ENCODE results near the gene CRYBG2. TPM values are rescaled to one million over a fixed set of nuclear protein-coding genes. Genes with fewer than 3 reads are reported as not detected.
"Not testable (repeated sequence)": the region's sequence is repeated elsewhere in the genome, so short reads cannot be mapped to it uniquely, and the experiment has no call there.

The CRYBG2 gene
- total RNA-seq, 1 donor from 2014 or later = 6.9 TPM

GRCh38 chr1:26373281-26373680, 19.4 kb upstream of the CRYBG2 start:
- Histone ChIP-seq H3K27ac (no peak overlapping the region), H3K36me3 (no peaks in the 10 kb centered on the region), H3K4me3 (no peak overlapping the region), H3K4me1 (peaks cover 8% of the 10 kb centered on the region), H3K27me3 (no peaks in the 10 kb centered on the region), H3K9me3 (no peaks in the 10 kb centered on the region)
- intact Hi-C loops (cut with DNase I) = no loop called here
- DNase-seq = no peak
- TF ChIP-seq CTCF (IDR thresholded peaks at IDR 0.05) = no peak
- ATAC-seq = no peak

GRCh38 chr1:26372611-26373010, 18.7 kb upstream of the CRYBG2 start, which contains the start of gene ZNF683:
Gene ZNF683 (minus strand): TSS chr1:26372750. CDS start chr1:26368571, 4,179 bp downstream.
- H3K4me3 ChIP-seq; DNase-seq; H3K9me3 ChIP-seq; H3K4me1 ChIP-seq; H3K27me3 ChIP-seq; H3K36me3 ChIP-seq; H3K27ac ChIP-seq; ATAC-seq; intact Hi-C loops (cut with DNase I): not testable (repeated sequence)

- no peaks in the 10 kb centered on the region for H3K9me3 ChIP-seq
- no peak for ATAC-seq
- intact Hi-C loops (cut with DNase I) = no loop called here
These were observed 18.1 kb upstream of the CRYBG2 start for GRCh38 chr1:26372039-26372438.

GRCh38 chr1:26370591-26371382, 16.9 kb upstream of the CRYBG2 start:
- intact Hi-C loops (cut with DNase I) = no loop called here
- Histone ChIP-seq H3K36me3 (no peaks in the 10 kb centered on the region), H3K4me1 (no peaks in the 10 kb centered on the region), H3K27ac (no peak overlapping the region), H3K27me3 (no peaks in the 10 kb centered on the region), H3K4me3 (peak overlapping the region; percentile 1), H3K9me3 (no peaks in the 10 kb centered on the region)
- ATAC-seq = no peak
- DNase-seq = no peak
- TF ChIP-seq CTCF (IDR thresholded peaks at IDR 0.05) = no peak

More at GRCh38 chr1:26372039-26372438, 18.1 kb upstream of the CRYBG2 start:
- no peak for DNase-seq
- Histone ChIP-seq H3K36me3 (no peaks in the 10 kb centered on the region), H3K4me3 (no peak overlapping the region), H3K27ac (no peak overlapping the region), H3K27me3 (no peaks in the 10 kb centered on the region), H3K4me1 (no peaks in the 10 kb centered on the region)
- TF ChIP-seq CTCF (IDR thresholded peaks at IDR 0.05) = no peak

GRCh38 chr1:26368486-26368885, 14.6 kb upstream of the CRYBG2 start:
- DNase-seq (no peak), ATAC-seq (no peak)
- Histone ChIP-seq H3K27me3 (peaks cover 7% of the 10 kb centered on the region), H3K36me3 (no peaks in the 10 kb centered on the region), H3K4me1 (no peaks in the 10 kb centered on the region), H3K27ac (no peak overlapping the region), H3K4me3 (no peak overlapping the region), H3K9me3 (no peaks in the 10 kb centered on the region)
- no peak for TF ChIP-seq CTCF (IDR thresholded peaks at IDR 0.05)
- intact Hi-C loops (cut with DNase I) = no loop called here

- ATAC-seq = no peak
- H3K4me1 ChIP-seq = no peaks in the 10 kb centered on the region
- H3K27ac ChIP-seq = no peak overlapping the region
- TF ChIP-seq CTCF (IDR thresholded peaks at IDR 0.05) = no peak
- intact Hi-C loops (cut with DNase I) = no loop called here
- no peaks in the 10 kb centered on the region for H3K36me3 ChIP-seq
- H3K4me3 ChIP-seq = no peak overlapping the region
- no peak for DNase-seq
- peaks cover 7% of the 10 kb centered on the region for H3K27me3 ChIP-seq
- no peaks in the 10 kb centered on the region for H3K9me3 ChIP-seq
These were observed 14.1 kb upstream of the CRYBG2 start for GRCh38 chr1:26368006-26368405.
